DMS79 treated with DMSO at 0.1 percent for 48 hours (cell line): Measurements from ENCODE around the gene POLR2F.

ENCODE experiments used
- DNase-seq: peaks from one replicate; lab custom pipeline; 2025; lab: John Stamatoyannopoulos, UW

The POLR2F gene

DNA sequence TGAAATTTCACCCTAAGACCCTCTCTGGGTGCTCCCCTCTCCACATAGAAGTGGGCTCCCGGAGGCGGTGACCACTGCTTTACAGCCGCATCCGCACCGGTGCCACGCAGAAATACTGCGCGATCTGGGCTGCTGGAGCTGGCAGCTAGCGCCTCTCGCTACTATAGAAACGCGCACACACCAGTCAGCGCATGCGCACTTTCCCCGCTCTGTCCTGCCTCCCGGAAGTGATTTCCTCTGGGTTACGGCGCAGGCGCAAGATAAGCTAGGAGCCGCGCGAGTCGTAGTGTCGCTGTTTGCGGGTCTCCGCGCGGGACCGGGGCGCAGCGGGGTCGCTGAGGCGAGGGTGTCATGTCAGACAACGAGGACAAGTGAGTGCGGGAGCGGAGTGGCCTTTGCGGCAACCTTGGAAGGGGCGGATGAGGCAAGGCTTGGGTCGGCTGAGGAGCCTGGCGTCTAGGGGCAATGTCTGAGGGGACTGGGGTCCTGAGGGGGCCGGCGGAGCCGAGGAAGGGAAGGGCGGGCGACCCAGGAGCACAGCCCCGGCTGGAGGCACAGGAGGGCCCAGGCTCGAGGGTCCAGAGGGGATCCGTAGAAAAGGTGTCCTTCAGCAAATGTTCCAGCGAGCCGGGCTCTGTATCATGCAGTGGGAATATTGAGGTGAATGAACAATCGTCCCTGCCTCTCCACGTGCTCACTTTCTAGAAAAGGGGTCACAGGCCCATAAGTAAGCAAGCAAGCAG lies at the start of gene POLR2F, which contains the start of gene C22orf23:
Gene POLR2F (plus strand): TSS at position 263 of the 743 bp plus-strand sequence. CDS start 89 bp downstream, at position 352.
Gene C22orf23 (minus strand): TSS at position 165 of the 743 bp plus-strand sequence. CDS start 452 bp downstream, outside the sequence.
- DNase-seq = peak; percentile 78

DNA sequence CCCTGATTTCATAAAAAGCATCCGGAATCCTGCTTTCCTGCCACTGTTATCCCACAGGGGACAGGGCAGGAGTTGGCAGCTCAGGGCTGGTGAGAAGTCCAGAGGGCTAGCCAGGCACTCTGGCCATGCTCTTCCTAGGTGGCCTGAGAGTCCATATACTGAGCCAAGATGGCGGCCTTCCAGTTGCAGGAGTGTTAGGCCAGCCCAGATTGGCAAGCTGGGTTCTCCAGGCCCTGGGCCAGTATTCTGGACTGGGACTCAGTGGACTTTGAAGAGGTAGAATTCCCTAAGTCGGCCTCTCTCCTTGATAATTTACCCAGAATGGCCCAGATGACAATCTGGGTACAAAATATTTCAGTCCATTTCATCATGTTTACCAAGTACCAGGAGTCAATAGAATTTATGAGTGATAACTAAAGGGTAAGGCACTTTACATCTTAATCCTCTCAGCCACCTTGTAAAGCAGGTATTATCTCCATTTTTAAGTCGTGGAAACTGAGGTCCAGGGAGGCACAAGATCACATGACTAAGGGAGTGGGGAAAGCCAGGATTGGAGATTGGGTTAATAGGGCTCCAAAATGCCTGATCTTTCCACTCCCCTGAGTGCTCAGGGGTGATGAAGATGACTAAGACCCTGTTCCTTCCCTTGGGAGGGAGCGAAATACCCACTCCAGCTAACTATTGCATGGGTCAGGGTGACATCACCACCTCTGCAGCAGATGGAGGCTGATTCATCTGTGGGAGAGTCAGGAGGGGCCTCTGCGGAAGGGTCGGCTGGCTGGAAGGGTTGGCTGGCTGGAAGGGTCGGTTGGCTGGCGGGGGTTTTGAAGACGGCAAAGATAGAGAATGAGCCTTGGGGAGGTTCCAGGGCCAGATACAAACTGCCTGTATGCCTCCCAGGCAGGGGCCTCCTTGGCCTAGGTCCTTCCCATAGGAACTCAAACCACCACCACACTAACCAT lies 48.6 kb upstream of the POLR2F start:
- no peak for DNase-seq

GRCh38 chr22:37905534-37906363 lies 47.8 kb upstream of the POLR2F start, which contains the start of gene MICALL1:
TSS of gene MICALL1 (plus strand) at chr22:37906297. CDS start at chr22:37906423, 126 bp downstream.
- DNase-seq = no peak

DNA sequence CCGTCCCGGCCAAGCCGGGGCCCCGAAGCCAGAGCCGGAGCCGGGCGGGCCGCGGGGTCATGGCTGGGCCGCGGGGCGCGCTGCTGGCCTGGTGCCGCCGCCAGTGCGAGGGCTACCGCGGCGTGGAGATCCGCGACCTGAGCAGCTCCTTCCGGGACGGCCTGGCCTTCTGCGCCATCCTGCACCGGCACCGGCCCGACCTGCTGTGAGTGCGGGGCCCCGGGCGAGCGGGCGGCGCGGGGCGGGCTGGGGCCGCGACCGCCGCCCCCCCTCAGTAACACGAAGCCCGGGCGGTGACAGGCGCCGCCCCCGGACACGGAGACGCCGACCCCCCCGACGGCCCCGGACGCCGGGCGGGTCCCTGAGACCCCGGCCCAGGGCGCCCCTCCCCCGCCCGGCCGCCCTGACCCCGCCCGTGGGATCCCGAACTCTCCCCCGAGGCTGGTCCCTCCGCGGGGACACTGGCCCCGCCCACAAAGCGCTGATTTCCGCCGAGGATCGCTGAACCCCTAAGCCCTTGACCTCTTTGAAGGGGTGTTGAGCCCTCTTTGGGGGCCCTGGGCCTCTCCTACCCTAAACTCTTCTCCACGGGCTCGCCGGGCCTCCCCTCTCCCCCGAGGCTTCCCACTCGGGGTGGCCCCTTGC lies 47.0 kb upstream of the POLR2F start:
- DNase-seq = no peak

DNA sequence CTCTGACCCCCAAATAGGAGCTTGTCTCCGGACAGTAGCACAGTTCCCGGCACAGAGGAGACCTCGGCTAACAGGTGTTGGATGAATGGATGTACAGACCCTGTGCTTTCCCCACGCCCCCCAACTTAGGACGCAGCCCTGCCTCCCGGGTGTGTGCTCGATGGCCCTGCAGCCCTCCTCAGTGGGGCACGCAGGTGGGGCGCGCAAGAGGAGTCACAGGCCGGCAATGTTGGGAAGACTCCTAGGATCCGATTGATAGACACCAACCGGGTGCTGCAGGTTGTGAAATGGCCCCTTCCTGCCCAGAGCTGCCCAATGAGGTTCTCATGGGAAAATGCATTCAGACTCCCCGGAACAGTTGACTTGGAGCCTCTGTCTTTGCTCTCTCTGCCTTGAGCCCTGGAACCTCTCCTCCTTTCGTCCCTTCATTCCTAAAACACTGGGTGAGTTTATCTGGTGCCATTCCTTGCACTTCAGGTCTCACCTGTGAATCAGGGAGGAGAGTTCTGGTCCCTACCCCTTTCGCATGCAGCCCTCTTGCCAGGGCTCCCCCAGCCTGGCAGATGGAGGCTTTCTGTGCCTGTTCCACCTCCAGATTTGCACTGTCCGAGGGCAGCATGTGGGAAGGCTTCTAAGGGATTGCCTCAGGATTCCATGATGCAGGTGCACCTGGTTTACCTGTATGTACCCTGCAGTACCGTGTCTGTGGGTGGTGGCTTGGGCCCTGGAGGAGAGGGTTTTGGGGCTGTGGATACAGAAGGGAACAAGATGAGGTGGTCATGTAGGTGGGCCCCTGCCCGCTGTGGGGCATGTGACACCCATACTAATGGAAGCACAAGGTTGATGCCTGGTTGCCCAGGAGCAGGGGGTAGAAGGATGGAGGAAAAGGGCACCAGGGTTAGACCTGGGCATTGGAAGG lies 46.2 kb upstream of the POLR2F start:
- DNase-seq = no peak

GRCh38 chr22:37909766-37910165 lies 43.7 kb upstream of the POLR2F start:
- DNase-seq = no peak

- no peak for DNase-seq
Observed at GRCh38 chr22:37910890-37911672, 42.4 kb upstream of the POLR2F start.

DNA sequence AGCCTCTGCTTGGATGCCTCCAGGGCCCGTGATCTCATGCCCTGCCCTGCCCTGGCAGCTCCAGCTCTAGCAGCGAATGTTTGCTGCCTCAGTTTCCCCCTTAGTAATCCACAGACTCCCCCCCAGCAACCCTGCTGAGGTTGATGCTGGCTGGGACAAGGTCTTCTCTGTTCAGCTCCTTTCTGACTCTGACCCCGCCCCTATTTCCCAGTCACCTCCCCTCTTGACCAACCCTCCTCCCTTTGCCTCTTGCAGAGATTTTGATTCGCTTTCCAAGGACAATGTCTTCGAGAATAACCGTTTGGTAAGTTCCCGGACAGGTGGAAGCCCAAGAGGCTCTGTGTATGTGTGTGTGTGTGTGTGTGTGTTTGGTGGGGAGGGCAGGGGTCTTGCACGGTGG lies 41.8 kb upstream of the POLR2F start:
- no peak for DNase-seq

DNA sequence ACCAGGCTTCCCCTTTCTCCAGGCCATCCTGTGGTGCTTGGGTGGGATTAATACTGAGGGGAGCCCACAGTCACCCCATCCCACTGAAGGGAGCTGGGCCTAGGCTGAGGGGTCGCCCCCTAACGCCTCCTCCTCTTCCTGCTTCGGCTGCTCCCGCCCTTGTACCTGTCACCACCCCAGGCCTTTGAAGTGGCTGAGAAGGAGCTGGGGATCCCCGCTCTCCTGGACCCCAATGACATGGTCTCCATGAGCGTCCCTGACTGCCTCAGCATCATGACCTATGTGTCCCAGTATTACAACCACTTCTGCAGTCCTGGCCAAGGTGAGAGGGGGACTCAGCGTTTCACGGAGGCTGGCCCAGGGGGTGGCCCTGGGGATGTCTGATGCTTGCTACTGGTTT lies 41.3 kb upstream of the POLR2F start:
- no peak for DNase-seq

DNA sequence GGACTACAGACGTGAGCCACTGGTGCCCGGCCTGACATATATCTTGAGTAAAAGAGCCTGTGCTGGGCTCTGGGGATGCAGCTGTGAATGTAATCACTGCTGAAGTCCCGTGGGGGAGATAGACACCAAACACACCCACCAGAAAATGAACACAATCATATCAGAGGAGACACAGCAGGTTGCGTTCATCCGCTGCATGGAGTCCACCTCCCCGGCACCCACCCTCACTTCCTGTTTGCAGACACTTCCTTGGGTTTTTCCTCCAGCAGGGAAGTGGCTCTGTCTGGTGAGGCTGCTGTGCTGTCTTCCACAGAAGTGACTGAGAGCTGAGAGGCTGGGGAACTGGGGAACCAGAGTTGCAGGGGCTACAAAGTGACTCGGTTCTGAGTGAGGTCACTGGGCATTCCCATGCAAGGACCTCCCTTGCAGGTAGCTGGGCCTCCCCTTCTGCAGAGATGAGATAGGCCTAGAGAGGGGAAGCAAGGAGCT lies 40.2 kb upstream of the POLR2F start:
- no peak for DNase-seq

- no peak for DNase-seq
Observed at GRCh38 chr22:37916311-37916710, 37.2 kb upstream of the POLR2F start.

- DNase-seq = no peak
Observed at GRCh38 chr22:37917874-37918548, 35.5 kb upstream of the POLR2F start.

- no peak for DNase-seq
Observed at GRCh38 chr22:37918580-37919270, 34.8 kb upstream of the POLR2F start.

- no peak for DNase-seq
Observed at GRCh38 chr22:37920126-37920525, 33.4 kb upstream of the POLR2F start.

- no peak for DNase-seq
Observed at GRCh38 chr22:37922191-37922590, 31.3 kb upstream of the POLR2F start.

- DNase-seq = no peak
Observed at GRCh38 chr22:37923927-37924326, 29.6 kb upstream of the POLR2F start.

- DNase-seq = no peak
Observed at GRCh38 chr22:37924386-37925065, 29.0 kb upstream of the POLR2F start.
